ENCODE measurements around the gene DPY30.

DPY30 gene

GRCh38 chr2:32010280-32010669 is 29.3 kb downstream of the DPY30 start:
- DNase-seq (ENCODE audit: low spot score): peak; percentile 47

GRCh38 chr2:32009516-32010256 is 29.9 kb downstream of the DPY30 start:
- DNase-seq (ENCODE audit: low spot score): no peak

- peak; percentile 18 for DNase-seq (ENCODE audit: low spot score)
Measured at GRCh38 chr2:32008805-32009515, 30.6 kb downstream of the DPY30 start.

- DNase-seq (ENCODE audit: low spot score): no peak
Measured at GRCh38 chr2:32007121-32007391, 32.5 kb downstream of the DPY30 start.

GRCh38 chr2:32005371-32005976 is 34.1 kb downstream of the DPY30 start:
- no peak for DNase-seq (ENCODE audit: low spot score)

GRCh38 chr2:32003791-32004190 is 35.8 kb downstream of the DPY30 start:
- DNase-seq (ENCODE audit: low spot score): no peak

- DNase-seq (ENCODE audit: low spot score): no peak
Measured at GRCh38 chr2:32002406-32002805, 37.2 kb downstream of the DPY30 start.

GRCh38 chr2:31999438-31999837 is 40.2 kb downstream of the DPY30 start:
- DNase-seq (ENCODE audit: low spot score): no peak

GRCh38 chr2:31998731-31999383 is 40.7 kb downstream of the DPY30 start:
- DNase-seq (ENCODE audit: low spot score): no peak

- no peak for DNase-seq (ENCODE audit: low spot score)
Measured at GRCh38 chr2:31997653-31998052, 42.0 kb downstream of the DPY30 start.

- DNase-seq (ENCODE audit: low spot score): no peak
Measured at GRCh38 chr2:31996571-31997150, 42.9 kb downstream of the DPY30 start.

- DNase-seq (ENCODE audit: low spot score): no peak
Measured at GRCh38 chr2:31992934-31993333, 46.7 kb downstream of the DPY30 start.

GRCh38 chr2:31992025-31992579 is 47.5 kb downstream of the DPY30 start:
- no peak for DNase-seq (ENCODE audit: low spot score)

- no peak for DNase-seq (ENCODE audit: low spot score)
Measured at GRCh38 chr2:31989946-31990345, 49.7 kb downstream of the DPY30 start.

GRCh38 chr2:31987454-31988220 is 52.0 kb downstream of the DPY30 start:
- no peak for DNase-seq (ENCODE audit: low spot score)

- no peak for DNase-seq (ENCODE audit: low spot score)
Measured at GRCh38 chr2:31986906-31987305, 52.7 kb downstream of the DPY30 start.

GRCh38 chr2:31983762-31984467 is 55.7 kb downstream of the DPY30 start:
- DNase-seq (ENCODE audit: low spot score): no peak

- DNase-seq (ENCODE audit: low spot score): no peak
Measured at GRCh38 chr2:31980674-31981356, 58.8 kb downstream of the DPY30 start.

- no peak for DNase-seq (ENCODE audit: low spot score)
Measured at GRCh38 chr2:31979956-31980355, 59.6 kb downstream of the DPY30 start.

- DNase-seq (ENCODE audit: low spot score): no peak
Measured at GRCh38 chr2:31979018-31979417, 60.6 kb downstream of the DPY30 start.
